Endodermal cell (in vitro differentiated cells): ENCODE data around the gene CCSER1. TPM values are rescaled to one million over a fixed set of nuclear protein-coding genes. Genes with fewer than 3 reads are reported as not detected.
A peak's percentile ranks its signal among the peaks of the same experiment; 100 is the strongest.
"Not testable (repeated sequence)": the region's sequence is repeated elsewhere in the genome, so short reads cannot be mapped to it uniquely, and the experiment has no call there.

Experiments used
- DNase-seq: peaks from one replicate; pipeline ENCODE4 v3.0.0-alpha.2; 2017
- H3K27ac ChIP-seq: 2 replicates; pipeline ENCODE4 v1.5.1; 2013; ENCODE audit warnings: mild to moderate bottlenecking, low read depth, low read length, moderate library complexity
- H3K27me3 ChIP-seq: 2 replicates; pipeline ENCODE4 v1.6.1; 2013; ENCODE audit warnings: mild to moderate bottlenecking, low read length, moderate library complexity; ENCODE audit not compliant: insufficient read depth, control insufficient read depth, poor library complexity, severe bottlenecking
- H3K36me3 ChIP-seq: 2 replicates; pipeline ENCODE4 v1.7.0; 2013; ENCODE audit warnings: mild to moderate bottlenecking, low read length, moderate library complexity; ENCODE audit not compliant: control insufficient read depth, insufficient read depth
- H3K4me1 ChIP-seq: one replicate; pipeline ENCODE4 v1.7.0; 2013; ENCODE audit warnings: low read length; ENCODE audit not compliant: control insufficient read depth, insufficient read depth
- H3K4me3 ChIP-seq: 2 replicates; pipeline ENCODE4 v1.5.1; 2013; ENCODE audit warnings: mild to moderate bottlenecking, low read length, moderate library complexity
- H3K9ac ChIP-seq: 2 replicates; pipeline ENCODE4 v1.6.1; 2013; ENCODE audit warnings: mild to moderate bottlenecking, low read length, moderate library complexity; ENCODE audit not compliant: poor library complexity, severe bottlenecking; ENCODE audit errors: extremely low read depth
- H3K9me3 ChIP-seq: 2 replicates; pipeline ENCODE4 v1.6.1; 2013; ENCODE audit warnings: mild to moderate bottlenecking, low read length, moderate library complexity; ENCODE audit not compliant: control insufficient read depth
- H3K27ac Mint-ChIP-seq: 2 replicates; pipeline ENCODE4 v1.8.0; 2020; ENCODE audit warnings: mixed read lengths
- H3K27me3 Mint-ChIP-seq: 2 replicates; pipeline ENCODE4 v1.8.0; 2021; ENCODE audit warnings: mild to moderate bottlenecking, mixed read lengths; ENCODE audit not compliant: insufficient read depth
- H3K36me3 Mint-ChIP-seq: 2 replicates; pipeline ENCODE4 v1.8.0; 2020; ENCODE audit warnings: low read depth, mixed read lengths
- H3K4me1 Mint-ChIP-seq: 2 replicates; pipeline ENCODE4 v1.8.0; 2020; ENCODE audit warnings: mixed read lengths
- H3K4me3 Mint-ChIP-seq: 2 replicates; pipeline ENCODE4 v1.8.0; 2020; ENCODE audit warnings: mild to moderate bottlenecking, moderate library complexity, mixed read lengths
- H3K9me3 Mint-ChIP-seq: 2 replicates; pipeline ENCODE4 v1.8.0; 2020; ENCODE audit warnings: mild to moderate bottlenecking, mixed read lengths
- WGBS, 2 experiments: methylation state at CpG; one replicate each; pipeline versions ENCODE4 v1.1.5 to v1.1.7; 2013; ENCODE audit warnings: missing lambda C conversion rate in 2 of 2, mixed read lengths in 1 of 2; ENCODE audit not compliant: insufficient coverage in 1 of 2, insufficient read length in 1 of 2; 5-methylcytosine and 5-hydroxymethylcytosine counted together
- total RNA-seq, 2 donors: library from RNA; stranded (reverse); fragmentation: NEBNext Ultra II Directional in 1 of 2; extraction: Animal tissue kit (Norgen Biotek cat#: 25700) in 1 of 2; gene quantifications; 2 replicates in 1 of 2; 3 replicates in 1 of 2; pipeline ENCODE4 v1.2.1, GENCODE V29; 2021
- TF ChIP-seq, protein P1 (sequence below): fragments of 200-600 bp; sonication (generic); conservative IDR thresholded peaks from 2 replicates; pipeline ENCODE4 v1.5.0; 2021; ENCODE audit warnings: antibody characterized with exemption, mild to moderate bottlenecking

Gene CCSER1
- total RNA-seq, 2 donors from 2014 or later, result 1.1 to 2.2 TPM

DNA sequence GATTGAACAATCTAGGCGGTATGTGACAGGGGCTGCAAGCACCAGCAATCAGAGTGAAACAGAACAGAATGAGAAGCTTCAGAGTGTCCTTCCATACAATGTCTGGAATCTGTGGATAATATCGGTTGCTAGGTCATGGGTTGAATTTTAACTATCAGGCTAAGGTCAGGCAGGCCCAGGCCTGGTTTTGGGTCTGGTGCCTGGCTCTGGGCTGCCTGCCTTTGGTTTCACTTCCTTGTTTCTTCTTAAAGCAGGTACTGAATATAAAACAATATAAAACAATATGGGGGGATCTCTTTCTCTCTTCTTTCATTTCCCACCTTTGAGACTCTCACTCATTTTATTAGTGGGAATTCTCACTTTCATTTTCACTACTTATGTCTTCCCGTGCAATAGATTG lies 962.0 kb downstream of the CCSER1 start:
- H3K36me3 ChIP-seq, result no peaks in the 10 kb centered on the region
- no peaks in the 10 kb centered on the region for H3K9me3 ChIP-seq
- Mint-ChIP-seq H3K27ac (no peak overlapping the region), H3K4me1 (peaks cover 7% of the 10 kb centered on the region), H3K27me3 (no peaks in the 10 kb centered on the region), H3K9me3 (no peaks in the 10 kb centered on the region), H3K36me3 (no peaks in the 10 kb centered on the region), H3K4me3 (no peak overlapping the region)
- H3K27me3 ChIP-seq, result no peaks in the 10 kb centered on the region
- TF ChIP-seq, protein P1, sequence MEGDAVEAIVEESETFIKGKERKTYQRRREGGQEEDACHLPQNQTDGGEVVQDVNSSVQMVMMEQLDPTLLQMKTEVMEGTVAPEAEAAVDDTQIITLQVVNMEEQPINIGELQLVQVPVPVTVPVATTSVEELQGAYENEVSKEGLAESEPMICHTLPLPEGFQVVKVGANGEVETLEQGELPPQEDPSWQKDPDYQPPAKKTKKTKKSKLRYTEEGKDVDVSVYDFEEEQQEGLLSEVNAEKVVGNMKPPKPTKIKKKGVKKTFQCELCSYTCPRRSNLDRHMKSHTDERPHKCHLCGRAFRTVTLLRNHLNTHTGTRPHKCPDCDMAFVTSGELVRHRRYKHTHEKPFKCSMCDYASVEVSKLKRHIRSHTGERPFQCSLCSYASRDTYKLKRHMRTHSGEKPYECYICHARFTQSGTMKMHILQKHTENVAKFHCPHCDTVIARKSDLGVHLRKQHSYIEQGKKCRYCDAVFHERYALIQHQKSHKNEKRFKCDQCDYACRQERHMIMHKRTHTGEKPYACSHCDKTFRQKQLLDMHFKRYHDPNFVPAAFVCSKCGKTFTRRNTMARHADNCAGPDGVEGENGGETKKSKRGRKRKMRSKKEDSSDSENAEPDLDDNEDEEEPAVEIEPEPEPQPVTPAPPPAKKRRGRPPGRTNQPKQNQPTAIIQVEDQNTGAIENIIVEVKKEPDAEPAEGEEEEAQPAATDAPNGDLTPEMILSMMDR, result no peak
- H3K27ac ChIP-seq, result no peak overlapping the region
- H3K4me3 ChIP-seq, result no peak overlapping the region
- H3K9ac ChIP-seq, result no peak overlapping the region
- no peak for DNase-seq
- H3K4me1 ChIP-seq, result no peaks in the 10 kb centered on the region
- WGBS, 2 experiments, result 78 to 93% methylated on average over 1 to 2 of the region's 3 CpGs

DNA sequence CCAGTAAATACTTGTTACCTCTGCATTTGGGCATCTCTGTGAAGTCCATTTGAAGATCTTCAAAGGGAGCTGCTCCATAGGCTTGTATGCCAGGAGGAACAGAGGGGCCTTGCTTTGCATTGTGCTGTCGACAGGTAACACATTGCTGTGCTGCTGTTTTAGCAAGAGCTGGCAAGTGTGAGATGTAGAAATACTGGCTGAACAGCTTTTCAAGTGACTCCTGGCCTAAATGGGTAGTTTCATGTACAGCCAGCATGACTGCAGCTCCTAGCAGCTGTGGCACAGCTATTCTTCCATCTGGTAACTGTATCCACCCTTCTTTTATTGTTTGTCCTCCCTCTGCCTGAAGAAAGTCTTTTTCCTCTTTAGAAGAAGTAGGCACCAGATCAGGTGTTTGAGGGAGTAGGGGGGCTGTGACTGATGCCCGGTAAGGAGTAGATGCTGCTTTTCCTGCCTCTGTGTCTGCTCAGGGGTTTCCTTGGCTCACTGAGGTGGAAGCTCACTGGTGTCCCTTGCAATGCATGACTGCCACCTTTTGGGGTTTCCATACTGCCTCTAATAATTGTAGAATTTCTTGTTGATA lies 965.3 kb downstream of the CCSER1 start:
- no peak for DNase-seq
- no peak overlapping the region for H3K9ac ChIP-seq
- H3K27me3 ChIP-seq, result no peaks in the 10 kb centered on the region
- Mint-ChIP-seq H3K36me3 (no peaks in the 10 kb centered on the region), H3K27me3 (no peaks in the 10 kb centered on the region), H3K4me3 (no peak overlapping the region), H3K4me1 (peaks cover 4% of the 10 kb centered on the region), H3K27ac (no peak overlapping the region), H3K9me3 (peaks cover 20% of the 10 kb centered on the region)
- no peaks in the 10 kb centered on the region for H3K4me1 ChIP-seq
- no peak overlapping the region for H3K4me3 ChIP-seq
- peaks cover 30% of the 10 kb centered on the region for H3K9me3 ChIP-seq
- WGBS, 2 experiments, result 93% methylated on average over 2 of the region's 2 CpGs; no CpG with 5 or more reads in 1 of the 2 experiments
- no peak overlapping the region for H3K27ac ChIP-seq
- no peaks in the 10 kb centered on the region for H3K36me3 ChIP-seq
- TF ChIP-seq, protein P1, result peak; percentile 27

- H3K27ac Mint-ChIP-seq, H3K9ac ChIP-seq, H3K27ac ChIP-seq, DNase-seq, H3K27me3 Mint-ChIP-seq, H3K27me3 ChIP-seq, H3K36me3 ChIP-seq, H3K4me1 Mint-ChIP-seq, H3K4me3 ChIP-seq, H3K4me1 ChIP-seq, H3K4me3 Mint-ChIP-seq, H3K36me3 Mint-ChIP-seq: not testable (repeated sequence)
- H3K9me3 ChIP-seq, result peaks cover 46% of the 10 kb centered on the region
- H3K9me3 Mint-ChIP-seq, result peaks cover 30% of the 10 kb centered on the region
- WGBS, 2 experiments, result 95 to 100% methylated on average over 3 to 5 of the region's 5 CpGs
Measured at GRCh38 chr4:91094220-91094619, 967.0 kb downstream of the CCSER1 start.

GRCh38 chr4:91099666-91100065 lies 972.5 kb downstream of the CCSER1 start:
- H3K4me3 ChIP-seq, result no peak overlapping the region
- peaks cover 8% of the 10 kb centered on the region for H3K36me3 Mint-ChIP-seq
- H3K36me3 ChIP-seq, result no peaks in the 10 kb centered on the region
- peak overlapping the region; percentile 60 for H3K27ac Mint-ChIP-seq
- no peak for DNase-seq
- H3K4me3 Mint-ChIP-seq, result no peak overlapping the region
- peaks cover 81% of the 10 kb centered on the region for H3K9me3 ChIP-seq
- no peaks in the 10 kb centered on the region for H3K4me1 ChIP-seq
- no peaks in the 10 kb centered on the region for H3K27me3 ChIP-seq
- H3K4me1 Mint-ChIP-seq, result peaks cover 9% of the 10 kb centered on the region
- H3K9me3 Mint-ChIP-seq, result peaks cover 66% of the 10 kb centered on the region
- TF ChIP-seq, protein P1, result no peak
- H3K27me3 Mint-ChIP-seq, result no peaks in the 10 kb centered on the region
- no peak overlapping the region for H3K9ac ChIP-seq
- no peak overlapping the region for H3K27ac ChIP-seq
